Natural killer cell treated with Interleukin-12 subunit alpha and Interleukin-12 subunit beta and Interleukin-15 and Interleukin-18, amount 100 ng/mL, for 72 hours (primary cell): ENCODE data around the gene ATRNL1. TPM values are rescaled to one million over a fixed set of nuclear protein-coding genes. Genes with fewer than 3 reads are reported as not detected.

ENCODE experiments used
- ATAC-seq, 2 donors: fragments of 150-1000 bp; cut with Tn5 transposase in 1 of 2; sonication (Bioruptor Pico), chemical (Tn5 transposase) in 1 of 2; 2 replicates each; pipeline ENCODE4 v1.10.0; 2021
- DNase-seq: peaks from one replicate; pipeline ENCODE4 v3.0.0; 2022; ENCODE audit warnings: low spot score
- H3K27ac Mint-ChIP-seq, 2 donors: 1 replicate in 1 of 2; 2 replicates in 1 of 2; pipeline ENCODE4 v1.8.0; 2022; ENCODE audit warnings: mixed read lengths in 2 of 2, mild to moderate bottlenecking in 1 of 2, moderate library complexity in 1 of 2
- H3K27me3 Mint-ChIP-seq, 2 donors: 1 replicate in 1 of 2; 2 replicates in 1 of 2; pipeline ENCODE4 v1.8.0; 2022; ENCODE audit warnings: mixed read lengths in 2 of 2
- H3K36me3 Mint-ChIP-seq: one replicate; pipeline ENCODE4 v1.8.0; 2022; ENCODE audit warnings: mixed read lengths
- H3K4me1 Mint-ChIP-seq, 2 donors: 1 replicate in 1 of 2; 2 replicates in 1 of 2; pipeline ENCODE4 v1.8.0; 2022; ENCODE audit warnings: low read depth in 2 of 2, mixed read lengths in 2 of 2, mild to moderate bottlenecking in 1 of 2
- H3K4me3 Mint-ChIP-seq: one replicate; pipeline ENCODE4 v1.8.0; 2022; ENCODE audit warnings: mixed read lengths
- H3K9me3 Mint-ChIP-seq: 2 replicates; pipeline ENCODE4 v1.8.0; 2022; ENCODE audit warnings: mixed read lengths
- total RNA-seq, 2 donors: library from RNA; stranded (reverse); gene quantifications; one replicate each; pipeline ENCODE4 v1.2.3, GENCODE V29; 2022

Gene ATRNL1
- total RNA-seq, 2 donors from 2014 or later: not detected

- Mint-ChIP-seq H3K36me3 (no peaks in the 10 kb centered on the region), H3K27me3 (no peaks in the 10 kb centered on the region), H3K4me3 (no peak overlapping the region), H3K27ac (no peak overlapping the region), H3K4me1 (no peaks in the 10 kb centered on the region), H3K9me3 (peaks cover 20% of the 10 kb centered on the region)
- ATAC-seq: no peak
- no peak for DNase-seq
Measured at GRCh38 chr10:115937768-115938056, 844.5 kb downstream of the ATRNL1 start.

GRCh38 chr10:115939101-115939854, 846.1 kb downstream of the ATRNL1 start:
- DNase-seq (no peak), ATAC-seq (no peak)
- no peaks in the 10 kb centered on the region for H3K36me3 Mint-ChIP-seq
- H3K27ac Mint-ChIP-seq: no peak overlapping the region
- no peaks in the 10 kb centered on the region for H3K27me3 Mint-ChIP-seq
- H3K4me3 Mint-ChIP-seq: no peak overlapping the region
- peaks cover 19% of the 10 kb centered on the region for H3K9me3 Mint-ChIP-seq
- H3K4me1 Mint-ChIP-seq: no peaks in the 10 kb centered on the region

- H3K9me3 Mint-ChIP-seq: peaks cover 8% of the 10 kb centered on the region
Measured at GRCh38 chr10:115941361-115941771, 848.2 kb downstream of the ATRNL1 start.

GRCh38 chr10:115942101-115942500, 848.9 kb downstream of the ATRNL1 start:
- Mint-ChIP-seq H3K4me3 (no peak overlapping the region), H3K27me3 (no peaks in the 10 kb centered on the region), H3K4me1 (no peaks in the 10 kb centered on the region), H3K9me3 (peaks cover 5% of the 10 kb centered on the region), H3K36me3 (no peaks in the 10 kb centered on the region), H3K27ac (no peak overlapping the region)
- no peak for ATAC-seq
- no peak for DNase-seq

More at GRCh38 chr10:115941361-115941771, 848.2 kb downstream of the ATRNL1 start:
- no peak for DNase-seq
- Mint-ChIP-seq H3K4me3 (no peak overlapping the region), H3K27me3 (no peaks in the 10 kb centered on the region), H3K27ac (no peak overlapping the region), H3K4me1 (no peaks in the 10 kb centered on the region), H3K36me3 (no peaks in the 10 kb centered on the region)
- no peak for ATAC-seq

- H3K27ac Mint-ChIP-seq: no peak overlapping the region
- H3K9me3 Mint-ChIP-seq: peaks cover 5% of the 10 kb centered on the region
- H3K27me3 Mint-ChIP-seq: no peaks in the 10 kb centered on the region
- H3K4me1 Mint-ChIP-seq: no peaks in the 10 kb centered on the region
- no peaks in the 10 kb centered on the region for H3K36me3 Mint-ChIP-seq
- no peak overlapping the region for H3K4me3 Mint-ChIP-seq
- ATAC-seq: no peak
- DNase-seq: no peak
Measured at GRCh38 chr10:115944538-115944937, 851.4 kb downstream of the ATRNL1 start.

- Mint-ChIP-seq H3K9me3 (no peaks in the 10 kb centered on the region), H3K4me1 (no peaks in the 10 kb centered on the region), H3K27ac (no peak overlapping the region), H3K36me3 (no peaks in the 10 kb centered on the region), H3K4me3 (no peak overlapping the region), H3K27me3 (no peaks in the 10 kb centered on the region)
- no peak for DNase-seq
- no peak for ATAC-seq
Measured at GRCh38 chr10:115945701-115946445, 852.7 kb downstream of the ATRNL1 start.

- ATAC-seq (no peak), DNase-seq (no peak)
- no peaks in the 10 kb centered on the region for H3K4me1 Mint-ChIP-seq
- H3K27me3 Mint-ChIP-seq: no peaks in the 10 kb centered on the region
- no peaks in the 10 kb centered on the region for H3K9me3 Mint-ChIP-seq
- H3K27ac Mint-ChIP-seq: no peak overlapping the region
- H3K4me3 Mint-ChIP-seq: no peak overlapping the region
- H3K36me3 Mint-ChIP-seq: no peaks in the 10 kb centered on the region
Measured at GRCh38 chr10:115947104-115947503, 853.9 kb downstream of the ATRNL1 start.

GRCh38 chr10:115948465-115948864, 855.3 kb downstream of the ATRNL1 start:
- Mint-ChIP-seq H3K4me3 (no peak overlapping the region), H3K4me1 (no peaks in the 10 kb centered on the region), H3K9me3 (no peaks in the 10 kb centered on the region), H3K36me3 (no peaks in the 10 kb centered on the region), H3K27me3 (no peaks in the 10 kb centered on the region), H3K27ac (no peak overlapping the region)
- DNase-seq: no peak
- no peak for ATAC-seq

GRCh38 chr10:115949282-115949844, 856.2 kb downstream of the ATRNL1 start:
- H3K4me1 Mint-ChIP-seq: no peaks in the 10 kb centered on the region
- DNase-seq (no peak), ATAC-seq (no peak)
- no peak overlapping the region for H3K4me3 Mint-ChIP-seq
- no peaks in the 10 kb centered on the region for H3K9me3 Mint-ChIP-seq
- H3K36me3 Mint-ChIP-seq: no peaks in the 10 kb centered on the region
- no peaks in the 10 kb centered on the region for H3K27me3 Mint-ChIP-seq
- no peak overlapping the region for H3K27ac Mint-ChIP-seq

- no peak overlapping the region for H3K27ac Mint-ChIP-seq
- no peaks in the 10 kb centered on the region for H3K4me1 Mint-ChIP-seq
- H3K36me3 Mint-ChIP-seq: no peaks in the 10 kb centered on the region
- H3K27me3 Mint-ChIP-seq: no peaks in the 10 kb centered on the region
- ATAC-seq (no peak), DNase-seq (no peak)
- H3K4me3 Mint-ChIP-seq: no peak overlapping the region
- H3K9me3 Mint-ChIP-seq: no peaks in the 10 kb centered on the region
Measured at GRCh38 chr10:115950320-115950719, 857.2 kb downstream of the ATRNL1 start.

GRCh38 chr10:115951242-115951641, 858.1 kb downstream of the ATRNL1 start:
- no peak for ATAC-seq
- Mint-ChIP-seq H3K9me3 (peaks cover 4% of the 10 kb centered on the region), H3K27ac (no peak overlapping the region), H3K36me3 (no peaks in the 10 kb centered on the region), H3K4me1 (no peaks in the 10 kb centered on the region), H3K27me3 (no peaks in the 10 kb centered on the region), H3K4me3 (no peak overlapping the region)
- no peak for DNase-seq

- no peaks in the 10 kb centered on the region for H3K36me3 Mint-ChIP-seq
- no peak for ATAC-seq
- H3K4me3 Mint-ChIP-seq: no peak overlapping the region
- DNase-seq: no peak
- H3K27me3 Mint-ChIP-seq: no peaks in the 10 kb centered on the region
- no peak overlapping the region for H3K27ac Mint-ChIP-seq
- H3K4me1 Mint-ChIP-seq: no peaks in the 10 kb centered on the region
- H3K9me3 Mint-ChIP-seq: peaks cover 9% of the 10 kb centered on the region
Measured at GRCh38 chr10:115953281-115953680, 860.1 kb downstream of the ATRNL1 start.

GRCh38 chr10:115953968-115954367, 860.8 kb downstream of the ATRNL1 start:
- Mint-ChIP-seq H3K4me1 (no peaks in the 10 kb centered on the region), H3K27me3 (no peaks in the 10 kb centered on the region), H3K9me3 (peaks cover 9% of the 10 kb centered on the region), H3K4me3 (no peak overlapping the region), H3K36me3 (no peaks in the 10 kb centered on the region), H3K27ac (no peak overlapping the region)
- DNase-seq: no peak
- no peak for ATAC-seq

GRCh38 chr10:115956225-115957011, 863.3 kb downstream of the ATRNL1 start:
- Mint-ChIP-seq H3K36me3 (no peaks in the 10 kb centered on the region), H3K4me1 (no peaks in the 10 kb centered on the region), H3K27me3 (no peaks in the 10 kb centered on the region), H3K4me3 (no peak overlapping the region), H3K9me3 (peaks cover 14% of the 10 kb centered on the region), H3K27ac (no peak overlapping the region)
- DNase-seq (no peak), ATAC-seq (no peak)
